IPS-18c (cell line): ENCODE data around the gene GRPEL1.

Experiments
- H3K4me3 ChIP-seq: 2 replicates; pipeline ENCODE4 v1.7.0; 2013; ENCODE audit warnings: low read depth, mild to moderate bottlenecking, low read length, moderate library complexity; ENCODE audit not compliant: insufficient read depth
- H3K9me3 ChIP-seq: one replicate; pipeline ENCODE4 v1.6.1; 2013; ENCODE audit warnings: mild to moderate bottlenecking, low read length, moderate library complexity; ENCODE audit not compliant: control insufficient read depth, insufficient read depth

Gene GRPEL1

DNA sequence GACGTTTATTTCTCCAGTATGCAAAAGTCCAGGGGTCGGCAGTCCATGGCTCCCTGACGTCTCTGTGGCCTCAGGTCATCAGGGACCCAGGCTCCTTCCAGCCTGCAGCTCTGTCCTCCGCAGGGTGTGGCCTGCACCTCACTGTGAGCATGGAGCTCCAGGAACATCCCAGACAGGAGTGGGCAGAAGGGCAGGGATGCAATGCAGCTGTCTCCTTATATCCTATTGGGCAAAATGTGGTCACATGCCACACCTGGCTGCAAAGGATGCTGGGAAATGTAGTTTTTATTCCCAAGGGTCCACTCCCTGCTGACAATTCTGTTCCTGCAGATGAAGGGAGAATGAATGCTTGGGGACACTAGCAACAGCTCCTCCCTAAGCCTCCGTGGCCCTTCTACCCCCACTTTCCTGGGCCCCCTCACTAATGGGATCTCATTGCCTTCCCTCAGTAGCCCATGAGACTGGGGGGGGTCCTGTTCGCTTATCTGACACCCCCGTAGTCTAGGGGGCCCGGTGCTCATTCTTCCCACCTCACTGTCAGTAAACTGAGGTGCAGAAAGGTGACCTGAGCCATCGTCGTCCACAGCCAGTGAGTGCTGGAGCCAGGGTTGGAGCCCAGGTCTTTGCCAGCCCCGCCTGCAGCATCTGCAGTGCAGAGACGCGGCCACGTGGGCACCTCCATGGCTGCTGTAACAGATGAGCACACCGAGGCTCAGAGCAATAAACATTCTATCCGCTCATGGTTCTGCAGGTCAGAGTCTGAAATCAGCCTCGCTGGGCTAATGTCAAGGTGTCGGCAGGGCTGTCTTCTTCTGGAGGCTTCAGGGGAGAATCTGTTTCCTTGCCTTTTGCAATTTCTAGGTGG lies 5.9 kb upstream of the GRPEL1 start:
- H3K4me3 ChIP-seq: no peak overlapping the region
- H3K9me3 ChIP-seq: no peaks in the 10 kb centered on the region

DNA sequence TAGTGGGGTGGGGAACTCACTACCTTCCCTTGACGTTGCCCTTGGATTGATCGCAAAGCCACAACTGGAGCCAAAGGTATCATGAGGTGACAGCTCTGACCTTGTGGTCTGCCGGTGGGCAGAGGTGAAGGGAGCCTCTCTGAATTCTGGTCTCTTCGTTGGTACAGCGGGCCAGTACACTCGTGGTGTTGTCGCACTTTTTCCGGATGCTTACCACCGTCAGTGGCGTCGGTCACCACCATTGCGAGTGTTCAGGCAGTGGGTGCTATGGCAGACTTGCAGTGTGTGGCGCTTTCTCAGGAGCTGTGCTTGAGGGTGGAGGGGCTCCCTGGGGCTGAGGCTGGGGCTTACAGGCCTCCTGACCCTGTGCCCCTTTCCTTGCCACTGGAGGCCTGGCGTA lies 5.2 kb upstream of the GRPEL1 start:
- no peaks in the 10 kb centered on the region for H3K9me3 ChIP-seq
- H3K4me3 ChIP-seq: no peak overlapping the region

DNA sequence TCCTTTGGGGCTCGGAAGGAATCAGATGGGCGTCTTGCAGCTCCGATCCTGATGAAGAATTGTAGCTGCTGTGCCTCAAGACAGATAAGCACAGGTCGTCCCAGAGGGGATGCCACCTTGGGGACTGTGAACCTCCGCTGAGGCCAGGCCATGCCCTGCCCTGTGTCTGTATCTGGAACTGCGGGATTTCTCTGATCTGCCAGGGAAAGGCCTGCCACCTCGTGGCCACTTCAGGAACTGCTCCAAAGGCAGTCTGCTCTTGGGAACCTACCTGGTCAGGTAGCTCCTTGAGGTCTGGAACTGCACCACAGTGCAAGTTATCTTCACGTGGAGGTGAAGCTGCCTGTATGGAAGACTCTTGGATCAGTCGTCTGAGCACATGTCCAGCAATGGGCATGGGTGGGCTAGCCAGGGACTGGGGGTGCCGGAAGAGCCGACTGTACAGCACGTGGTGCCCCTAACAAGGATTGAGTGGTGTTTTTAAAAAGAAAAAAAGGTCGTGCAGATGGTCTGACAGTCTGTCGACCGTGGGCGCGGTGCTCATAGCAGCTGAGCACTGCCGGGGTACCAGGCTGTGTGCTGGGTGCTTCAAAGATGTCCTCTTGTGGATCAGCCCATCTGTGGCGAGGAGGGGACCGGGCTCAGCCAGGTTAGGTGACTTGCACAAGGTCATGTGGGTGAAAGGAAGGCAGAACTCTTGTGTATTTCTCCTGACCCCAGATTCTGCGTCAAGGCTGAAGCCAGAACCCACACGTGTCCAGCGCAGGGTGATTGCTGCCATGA lies 3.1 kb upstream of the GRPEL1 start:
- Histone ChIP-seq H3K9me3 (no peaks in the 10 kb centered on the region), H3K4me3 (no peak overlapping the region)

DNA sequence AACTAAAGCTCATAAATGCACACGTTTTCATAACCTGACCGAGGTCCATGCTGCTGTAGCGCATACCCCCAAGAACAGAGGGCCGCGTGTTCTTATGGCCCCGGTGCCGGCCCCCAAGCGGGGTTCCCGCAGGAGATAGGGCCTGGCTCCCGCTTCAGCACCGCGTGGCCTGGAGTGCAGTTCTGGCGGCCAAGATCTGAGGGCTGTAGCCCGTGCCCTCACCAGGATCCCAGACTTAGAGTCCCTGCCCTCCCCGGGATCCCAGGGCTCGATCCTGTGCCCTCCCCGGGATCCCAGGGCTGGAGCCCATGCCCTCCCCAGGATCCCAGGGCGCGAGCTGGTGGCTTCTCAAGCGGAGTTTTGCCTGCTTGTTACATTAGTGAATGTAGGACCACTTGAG lies 1.0 kb upstream of the GRPEL1 start:
- Histone ChIP-seq H3K4me3 (peak overlapping the region; percentile 79), H3K9me3 (no peaks in the 10 kb centered on the region)

DNA sequence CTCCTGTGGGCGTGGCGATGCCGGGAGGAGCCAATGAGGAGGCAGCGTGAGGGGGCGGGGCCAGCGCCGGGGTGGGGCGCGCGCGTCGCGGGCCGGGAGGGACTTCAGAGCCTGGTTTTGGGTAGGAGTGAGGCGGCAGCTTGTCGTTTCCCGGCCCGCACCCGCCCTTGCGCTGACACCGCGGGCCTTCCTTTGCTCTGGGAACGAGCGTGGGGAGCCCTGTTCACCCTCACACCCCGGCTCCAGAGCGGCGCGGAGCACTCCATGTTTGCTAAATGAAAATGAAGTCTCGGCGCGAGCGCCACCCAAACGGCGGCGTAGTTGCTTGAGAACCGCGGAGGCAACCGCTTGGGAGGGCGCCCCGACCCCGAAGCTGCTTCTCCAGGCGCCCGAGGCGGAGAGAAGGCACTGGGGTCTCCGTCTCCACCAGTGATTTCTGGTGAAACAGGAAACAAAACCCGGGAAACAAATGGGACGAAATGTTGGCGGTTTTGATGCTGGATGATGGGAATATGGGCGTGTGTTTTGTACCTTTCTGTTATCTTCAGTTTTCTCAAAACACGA lies 497 bp upstream of the GRPEL1 start:
- Histone ChIP-seq H3K4me3 (peak overlapping the region; percentile 79), H3K9me3 (no peaks in the 10 kb centered on the region)

DNA sequence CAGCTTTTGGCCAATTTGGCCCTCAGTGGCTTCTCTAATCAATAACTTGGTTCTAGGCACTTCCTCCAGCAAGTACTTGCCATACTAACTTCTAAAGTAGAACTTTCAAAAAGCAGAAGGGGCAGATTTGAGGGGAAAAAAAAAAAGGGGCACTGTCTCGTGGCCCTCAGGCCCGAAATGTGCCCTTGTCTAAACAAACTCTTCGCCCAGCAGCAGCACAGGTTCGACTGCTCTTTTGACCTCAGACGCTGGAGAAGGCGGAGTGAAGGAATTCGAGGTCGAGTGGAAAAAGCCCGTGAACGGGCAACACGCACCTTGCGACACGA lies 775 bp downstream of the GRPEL1 start:
- no peaks in the 10 kb centered on the region for H3K9me3 ChIP-seq
- H3K4me3 ChIP-seq: peak overlapping the region; percentile 92

DNA sequence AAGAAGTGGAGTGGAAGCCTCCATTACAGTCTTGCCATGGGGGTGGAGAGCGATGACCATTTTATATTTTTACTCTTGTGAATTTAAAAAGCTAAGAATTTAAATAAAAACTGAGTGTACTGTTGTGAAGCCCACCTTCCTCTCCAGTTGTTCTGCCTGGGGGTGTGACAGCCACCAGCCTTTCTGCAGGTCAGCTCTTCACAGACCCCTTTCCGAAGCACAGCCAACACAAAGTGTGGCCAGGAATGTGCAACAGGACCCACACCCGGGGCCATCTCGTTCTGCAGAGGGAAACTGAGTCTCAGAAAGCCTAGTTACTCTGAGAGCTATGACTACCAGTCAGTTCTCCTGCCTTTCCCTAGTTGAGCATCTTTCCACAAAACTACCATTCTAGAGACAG lies 1.4 kb downstream of the GRPEL1 start:
- peak overlapping the region; percentile 5; the same call in 1 of the 2 replicates for H3K4me3 ChIP-seq
- H3K9me3 ChIP-seq: no peaks in the 10 kb centered on the region

DNA sequence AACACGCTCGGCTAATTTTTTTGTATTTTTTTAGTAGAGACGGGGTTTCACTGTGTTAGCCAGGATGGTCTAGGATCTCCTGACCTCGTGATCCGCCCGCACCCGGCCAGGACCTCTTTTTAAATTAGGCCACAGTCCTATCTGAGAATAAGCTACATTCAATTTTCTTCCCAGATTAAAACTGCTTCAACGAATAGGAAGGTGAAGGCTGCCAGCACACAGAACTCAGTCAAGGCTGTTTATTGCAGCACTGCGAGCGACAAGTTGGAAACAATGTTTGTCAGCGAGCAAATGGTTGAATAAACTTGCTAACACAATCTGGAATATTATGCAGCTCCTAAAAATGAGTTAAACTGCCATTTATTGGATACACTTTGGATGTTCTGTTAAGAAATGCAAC lies 1.9 kb downstream of the GRPEL1 start:
- H3K9me3 ChIP-seq: no peaks in the 10 kb centered on the region
- no peak overlapping the region for H3K4me3 ChIP-seq

DNA sequence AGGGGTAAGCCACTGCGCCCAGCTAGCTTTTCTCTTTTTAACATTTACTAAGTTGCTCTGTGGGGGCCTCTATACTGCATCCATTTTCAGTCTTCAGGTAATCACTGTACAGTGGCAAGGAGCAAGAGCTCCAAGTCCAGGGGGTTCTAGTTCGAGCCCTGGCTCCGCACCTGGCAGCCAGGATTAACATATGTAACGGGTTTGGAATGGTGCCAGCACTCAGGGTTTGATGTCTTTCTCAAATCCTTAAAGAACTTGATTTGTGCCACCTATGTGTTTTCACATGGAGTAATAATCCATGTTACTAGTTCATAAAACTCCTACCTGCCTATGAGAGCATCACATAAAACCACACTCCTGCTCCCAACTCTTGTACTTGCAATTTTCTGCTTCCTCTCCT lies 4.5 kb downstream of the GRPEL1 start:
- Histone ChIP-seq H3K4me3 (no peak overlapping the region), H3K9me3 (no peaks in the 10 kb centered on the region)

DNA sequence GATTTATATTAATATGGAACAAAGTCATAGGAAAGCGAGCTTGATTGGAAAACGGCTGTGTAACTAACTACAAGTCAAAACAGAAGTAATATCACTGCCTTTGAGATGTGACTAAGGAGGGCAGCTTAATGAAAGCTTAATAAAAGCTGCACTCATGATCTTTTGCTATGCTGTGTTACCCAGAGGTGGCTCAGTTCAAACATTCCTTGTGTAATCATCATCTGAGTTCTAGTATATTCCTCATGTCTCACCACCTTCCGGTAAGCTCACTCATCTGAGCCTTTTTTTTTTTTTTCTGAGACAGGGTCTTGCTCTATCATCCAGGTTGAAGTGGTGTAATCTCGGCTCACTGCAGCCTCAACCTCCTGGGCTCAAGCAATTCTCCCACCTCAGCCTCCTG lies 5.0 kb downstream of the GRPEL1 start:
- no peaks in the 10 kb centered on the region for H3K9me3 ChIP-seq
- no peak overlapping the region for H3K4me3 ChIP-seq

DNA sequence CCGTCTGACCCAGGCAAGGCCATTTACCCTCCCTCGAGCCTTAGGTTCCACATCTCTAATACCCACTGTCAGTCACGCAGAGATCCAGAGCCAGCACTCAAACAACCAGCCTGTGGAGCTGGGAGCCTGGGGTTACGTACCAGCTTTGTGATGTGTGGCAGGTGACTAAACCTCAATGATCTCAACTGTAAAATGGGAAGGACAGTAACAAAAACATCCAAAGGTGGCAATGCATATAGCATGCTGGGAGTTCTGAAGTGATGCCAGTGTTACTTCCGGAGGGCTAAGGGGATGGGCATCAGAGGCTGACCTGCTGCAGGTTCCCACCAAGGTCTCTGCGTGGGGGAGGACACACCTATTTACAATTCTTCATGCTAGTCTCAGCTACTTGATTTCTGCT lies 6.0 kb downstream of the GRPEL1 start:
- Histone ChIP-seq H3K4me3 (no peak overlapping the region), H3K9me3 (no peaks in the 10 kb centered on the region)

DNA sequence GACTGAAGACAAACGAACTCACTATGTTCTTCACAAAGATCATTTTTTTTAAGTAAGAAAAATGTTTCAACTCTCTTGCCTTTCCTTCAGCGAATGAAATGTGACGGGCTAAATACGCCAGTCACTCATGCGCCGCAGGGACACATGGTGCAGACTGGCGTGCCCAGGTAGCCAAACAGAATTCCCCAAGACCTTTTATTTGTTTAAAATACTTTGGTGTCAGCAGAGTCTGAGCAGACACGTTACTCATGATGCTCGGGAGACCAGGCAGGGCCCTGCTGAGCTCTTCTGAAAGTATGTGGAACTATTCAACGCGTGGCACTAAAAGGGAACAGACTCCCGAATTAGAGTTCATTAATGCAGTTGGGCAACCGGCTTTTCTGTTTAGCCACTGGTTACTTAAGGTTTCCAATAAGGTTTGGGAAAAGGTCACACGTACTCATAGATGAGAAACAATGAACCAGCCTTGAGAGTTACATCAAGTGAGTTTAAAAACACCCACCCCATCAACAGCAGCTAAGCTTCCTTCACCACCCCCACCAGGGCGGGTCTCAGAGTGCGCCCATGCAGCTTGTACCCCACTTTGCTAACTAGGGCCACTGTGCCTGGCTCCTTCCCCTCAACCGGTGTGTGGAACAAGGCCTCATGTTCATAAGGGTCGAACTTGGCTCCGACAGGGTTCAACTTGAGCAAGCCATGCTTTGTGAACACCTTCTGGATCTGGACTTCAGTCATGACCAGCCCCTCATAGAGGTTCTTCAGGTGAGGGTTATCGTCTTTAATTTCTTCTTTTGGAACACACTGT lies 7.3 kb downstream of the GRPEL1 start:
- no peak overlapping the region for H3K4me3 ChIP-seq
- no peaks in the 10 kb centered on the region for H3K9me3 ChIP-seq

DNA sequence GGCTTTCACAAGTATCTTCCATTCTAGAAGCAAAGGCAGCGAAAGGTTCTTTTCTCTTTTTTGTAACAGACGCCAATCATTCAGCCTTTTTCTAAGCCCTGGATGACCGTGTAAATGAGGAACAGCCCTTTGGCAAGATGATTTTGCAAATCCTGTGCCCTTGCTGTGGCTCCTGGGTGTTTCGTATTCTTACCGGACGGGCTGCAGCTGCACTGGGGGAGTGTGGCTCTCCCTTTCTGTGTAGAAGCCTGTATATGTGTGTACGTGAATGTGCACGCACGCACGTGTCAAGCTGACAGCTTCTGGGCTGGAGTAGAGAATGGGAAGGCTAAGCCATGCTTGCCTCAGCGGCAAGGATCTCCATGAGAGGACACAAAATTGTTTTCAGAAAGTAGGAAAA lies 8.2 kb downstream of the GRPEL1 start:
- Histone ChIP-seq H3K4me3 (no peak overlapping the region), H3K9me3 (no peaks in the 10 kb centered on the region)

DNA sequence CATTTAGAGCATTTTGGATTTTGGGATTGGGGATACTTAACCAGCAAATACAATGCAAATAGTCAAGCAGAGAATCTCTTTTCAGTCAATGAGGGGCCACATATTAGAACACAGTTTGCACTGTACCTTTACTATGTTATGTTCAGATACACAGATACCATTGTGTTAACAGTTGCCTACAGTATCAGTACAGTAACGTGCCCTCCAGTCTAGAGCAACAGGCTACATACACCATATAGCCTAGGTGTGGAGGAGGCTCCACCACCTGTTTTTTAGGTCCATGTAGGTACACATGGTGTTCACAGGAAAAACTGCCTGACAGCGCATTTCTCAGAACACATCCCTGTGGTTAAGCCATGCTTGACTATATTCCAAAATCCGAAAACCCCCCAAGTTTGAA lies 9.1 kb downstream of the GRPEL1 start:
- no peaks in the 10 kb centered on the region for H3K9me3 ChIP-seq
- no peak overlapping the region for H3K4me3 ChIP-seq

DNA sequence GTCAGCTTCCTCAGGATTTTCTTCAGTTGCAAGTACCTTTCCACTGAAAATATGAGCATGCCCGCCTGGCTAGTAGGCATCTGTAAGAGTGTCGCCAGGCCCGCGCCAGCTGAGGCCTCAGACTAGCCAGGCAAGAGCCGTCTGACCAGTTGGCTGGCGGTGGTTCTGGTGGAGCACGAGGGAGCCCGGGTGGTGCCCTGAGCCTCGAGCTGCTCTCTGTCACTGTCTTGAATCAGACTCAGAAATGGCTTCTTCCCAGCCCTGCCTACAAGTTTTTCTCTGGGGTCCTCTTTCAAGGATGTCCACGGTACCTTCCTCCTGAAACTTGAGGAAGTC lies 11.9 kb downstream of the GRPEL1 start:
- no peak overlapping the region for H3K4me3 ChIP-seq

DNA sequence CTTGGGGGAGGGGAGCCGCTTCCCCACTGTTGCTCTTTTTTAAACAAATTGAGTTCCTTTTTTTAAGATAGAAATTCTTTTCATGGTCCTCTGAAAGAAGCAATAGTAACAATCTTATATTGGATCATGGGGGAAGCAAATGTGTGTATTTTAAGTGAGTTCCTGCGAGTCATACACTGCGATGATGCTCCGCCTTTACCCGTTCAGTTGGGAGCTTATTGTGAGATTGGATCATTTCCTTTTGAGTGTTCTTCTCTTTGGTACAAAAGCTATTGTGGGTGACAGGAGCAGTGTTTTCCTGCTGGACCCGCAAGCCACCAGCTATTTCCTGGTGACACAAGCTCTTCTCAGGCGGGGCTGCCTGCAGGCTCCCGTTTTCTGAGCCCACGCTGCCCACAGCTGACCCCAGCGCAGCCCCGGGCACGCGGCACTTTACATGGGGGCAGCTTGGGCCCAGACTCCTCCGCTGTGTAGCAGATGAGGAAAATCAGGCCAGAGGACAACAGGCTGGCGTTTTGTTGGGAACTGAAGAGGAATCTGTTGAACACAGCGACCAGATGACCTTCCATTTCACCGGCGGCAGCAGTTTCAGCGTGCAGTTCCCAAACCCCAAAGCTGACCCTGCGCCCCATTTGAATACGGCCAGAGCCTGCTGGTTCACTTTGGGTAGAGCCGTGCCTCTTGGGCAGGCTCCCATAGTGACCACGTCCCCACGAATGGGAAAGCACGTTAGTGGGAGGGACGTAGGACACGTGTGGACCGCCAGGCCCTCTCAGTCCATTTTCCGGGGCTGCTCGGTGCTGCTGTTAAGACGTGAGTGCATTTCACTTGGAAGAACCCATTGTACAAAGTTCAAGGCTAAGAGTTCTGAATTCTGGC lies 12.5 kb downstream of the GRPEL1 start:
- H3K4me3 ChIP-seq: no peak overlapping the region
- no peaks in the 10 kb centered on the region for H3K9me3 ChIP-seq

More for the DNA sequence above, 11.9 kb downstream of the GRPEL1 start:
- no peaks in the 10 kb centered on the region for H3K9me3 ChIP-seq
